COLO668 (cell line): Measurements from ENCODE around the gene APCDD1L.
"Not testable (repeated sequence)": the region's sequence is repeated elsewhere in the genome, so short reads cannot be mapped to it uniquely, and the experiment has no call there.

Experiments used
- DNase-seq: peaks from one replicate; lab custom pipeline; 2025; ENCODE audit not compliant: unreplicated experiment; lab: John Stamatoyannopoulos, UW

APCDD1L gene

GRCh38 chr20:58518387-58518786 is 3.2 kb upstream of the APCDD1L start:
- no peak for DNase-seq

GRCh38 chr20:58514321-58515232 is 622 bp downstream of the APCDD1L start:
- no peak for DNase-seq

GRCh38 chr20:58513580-58514285 is 1.5 kb downstream of the APCDD1L start:
- no peak for DNase-seq

GRCh38 chr20:58512808-58513552 is 2.2 kb downstream of the APCDD1L start:
- no peak for DNase-seq

GRCh38 chr20:58511861-58512260 is 3.3 kb downstream of the APCDD1L start:
- no peak for DNase-seq

GRCh38 chr20:58511364-58511763 is 3.8 kb downstream of the APCDD1L start:
- DNase-seq = no peak

GRCh38 chr20:58510921-58511320 is 4.3 kb downstream of the APCDD1L start:
- no peak for DNase-seq

GRCh38 chr20:58508762-58509395 is 6.3 kb downstream of the APCDD1L start:
- no peak for DNase-seq

- not testable (repeated sequence) for DNase-seq
Observed at GRCh38 chr20:58506999-58507398, 8.2 kb downstream of the APCDD1L start.

GRCh38 chr20:58504566-58504965 is 10.6 kb downstream of the APCDD1L start:
- no peak for DNase-seq

GRCh38 chr20:58503668-58504067 is 11.5 kb downstream of the APCDD1L start:
- DNase-seq = no peak

- no peak for DNase-seq
Observed at GRCh38 chr20:58500256-58500655, 14.9 kb downstream of the APCDD1L start.

GRCh38 chr20:58498470-58499068 is 16.6 kb downstream of the APCDD1L start:
- DNase-seq = no peak

- no peak for DNase-seq
Observed at GRCh38 chr20:58497724-58498469, 17.3 kb downstream of the APCDD1L start.

- no peak for DNase-seq
Observed at GRCh38 chr20:58497076-58497641, 18.0 kb downstream of the APCDD1L start.

- DNase-seq = no peak
Observed at GRCh38 chr20:58496429-58496769, 18.8 kb downstream of the APCDD1L start.

GRCh38 chr20:58495623-58496428 is 19.4 kb downstream of the APCDD1L start:
- no peak for DNase-seq

GRCh38 chr20:58494923-58495622 is 20.1 kb downstream of the APCDD1L start:
- DNase-seq = no peak
